A549 (cell line): Measurements from ENCODE around the gene PIGO. TPM values are rescaled to one million over a fixed set of nuclear protein-coding genes. Genes with fewer than 3 reads are reported as not detected.
A peak's percentile ranks its signal among the peaks of the same experiment; 100 is the strongest.

Source experiments
- ATAC-seq, 2 experiments: fragments of 200-7000 bp in 1 of 2; fragments of >200 bp in 1 of 2; cut with Nextera tagmentation in 1 of 2; cut with Tn5 transposase in 1 of 2; 3 replicates each; pipeline versions ENCODE4 v1.8.0 to v1.9.1; 2018 to 2020; ENCODE audit warnings: mild to moderate bottlenecking in 1 of 2, moderate library complexity in 1 of 2
- CTCF ChIA-PET: fragments of 300-600 bp; sonication (Branson Sonifier 250); formaldehyde crosslinking; extraction: SDS; loops from one replicate; lab custom pipeline; 2021; ENCODE audit warnings: antibody characterized with exemption, inconsistent platforms; lab: Yijun Ruan, JAX
- POLR2A ChIA-PET: fragments of 350-600 bp; formaldehyde crosslinking; extraction: SDS; loops from one replicate; lab custom pipeline; 2021; ENCODE audit warnings: antibody characterized with exemption, inconsistent platforms; lab: Yijun Ruan, JAX
- DNase-seq, 2 experiments: peaks; one replicate each; pipeline versions ENCODE4 v3.0.0 to v3.0.0-alpha.2; 2011 to 2016; ENCODE audit warnings: low read depth in 1 of 2, low spot score in 1 of 2
- FAIRE-seq: peaks from 2 replicates; lab custom pipeline; 2011; peaks lifted over from hg19 to GRCh38; lab: Jason Lieb, UNC
- H3K27ac ChIP-seq, 2 experiments: fragments of >200 bp; sonication (Bioruptor Twin); formaldehyde crosslinking; 3 replicates each; pipeline ENCODE4 v1.5.1; 2016 to 2017
- H3K4me1 ChIP-seq: fragments of >200 bp; sonication (Bioruptor Twin); formaldehyde crosslinking; 3 replicates; pipeline ENCODE4 v1.6.1; 2016
- H3K4me2 ChIP-seq: fragments of >200 bp; sonication (Bioruptor Twin); formaldehyde crosslinking; 3 replicates; pipeline ENCODE4 v1.6.1; 2016
- H3K4me3 ChIP-seq: fragments of >200 bp; sonication (Bioruptor Twin); formaldehyde crosslinking; 3 replicates; pipeline ENCODE4 v1.5.1; 2016
- H3K9me3 ChIP-seq: fragments of >200 bp; sonication (Bioruptor Twin); formaldehyde crosslinking; 3 replicates; pipeline ENCODE4 v1.6.1; 2016
- ATOH8 ChIP-seq: fragments of 250-450 bp; sonication (Bioruptor Pico); IDR thresholded peaks from 2 replicates; pipeline ENCODE4 v1.5.0; 2020; ENCODE audit warnings: low read depth, mild to moderate bottlenecking, moderate library complexity
- CEBPB ChIP-seq, 2 experiments: fragments of >200 bp in 1 of 2; sonication (Bioruptor Twin) in 1 of 2; formaldehyde crosslinking in 1 of 2; IDR thresholded peaks; 2 replicates each; pipeline ENCODE4 v1.6.1; 2012 to 2016
- CHD2 ChIP-seq: fragments of 150-350 bp; IDR thresholded peaks from 2 replicates; pipeline ENCODE4 v1.6.1; 2014; ENCODE audit warnings: low read length; ENCODE audit not compliant: partially characterized antibody
- EHMT2 ChIP-seq: fragments of 200-600 bp; sonication (generic); IDR thresholded peaks from 2 replicates; pipeline ENCODE4 v1.6.1; 2016; ENCODE audit warnings: antibody characterized with exemption, low read depth, mild to moderate bottlenecking, moderate library complexity
- FOSB ChIP-seq: fragments of 250-450 bp; sonication (Bioruptor Pico); IDR thresholded peaks from 2 replicates; pipeline ENCODE4 v1.5.0; 2020; ENCODE audit warnings: mild to moderate bottlenecking, moderate library complexity
- FOXS1 ChIP-seq: fragments of 250-450 bp; sonication (Bioruptor Pico); IDR thresholded peaks from 2 replicates; pipeline ENCODE4 v1.5.0; 2020; ENCODE audit warnings: mild to moderate bottlenecking, moderate library complexity
- GATA3 ChIP-seq: IDR thresholded peaks from 2 replicates; pipeline ENCODE4 v1.6.1; 2012; ENCODE audit warnings: borderline replicate concordance
- HDAC2 ChIP-seq: fragments of 200-600 bp; sonication (generic); IDR thresholded peaks from 2 replicates; pipeline ENCODE4 v1.6.1; 2016
- HMGXB4 ChIP-seq: fragments of 250-450 bp; sonication (Bioruptor Pico); IDR thresholded peaks from 2 replicates; pipeline ENCODE4 v1.5.0; 2021; ENCODE audit warnings: mild to moderate bottlenecking, moderate library complexity, borderline replicate concordance
- KDM1A ChIP-seq: fragments of 200-600 bp; sonication (generic); IDR thresholded peaks from 2 replicates; pipeline ENCODE4 v1.6.1; 2016; ENCODE audit warnings: low read depth, mild to moderate bottlenecking
- MAZ ChIP-seq: fragments of 150-350 bp; IDR thresholded peaks from 2 replicates; pipeline ENCODE4 v1.6.1; 2014; ENCODE audit warnings: antibody characterized with exemption, low read depth, low read length, borderline replicate concordance
- MYC ChIP-seq: IDR thresholded peaks from 2 replicates; pipeline ENCODE4 v1.6.1; 2012; ENCODE audit warnings: mild to moderate bottlenecking, inconsistent platforms, low read length, improper control_type of control experiment, borderline replicate concordance
- NR3C1 ChIP-seq: fragments of >200 bp; sonication (Bioruptor Twin); formaldehyde crosslinking; IDR thresholded peaks from 3 replicates; pipeline ENCODE4 v1.6.1; 2017
- POLR2AphosphoS2 ChIP-seq: conservative IDR thresholded peaks from 2 replicates; pipeline ENCODE4 v1.6.1; 2012; ENCODE audit warnings: low read length, improper control_type of control experiment, inconsistent platforms
- RCOR1 ChIP-seq: fragments of 150-350 bp; IDR thresholded peaks from 2 replicates; pipeline ENCODE4 v1.6.1; 2014; ENCODE audit warnings: antibody characterized with exemption, low read length, low read depth
- REST ChIP-seq: fragments of 200-600 bp; sonication (generic); IDR thresholded peaks from 2 replicates; pipeline ENCODE4 v1.6.1; 2016; ENCODE audit warnings: antibody characterized with exemption, mild to moderate bottlenecking, moderate library complexity
- RFX5 ChIP-seq: fragments of 450-650 bp; IDR thresholded peaks from 2 replicates; pipeline ENCODE4 v1.7.1; 2014; ENCODE audit warnings: antibody characterized with exemption, mild to moderate bottlenecking, moderate library complexity
- RNF2 ChIP-seq: fragments of 200-600 bp; sonication (generic); IDR thresholded peaks from 2 replicates; pipeline ENCODE4 v1.6.1; 2016; ENCODE audit warnings: low read depth, mild to moderate bottlenecking, antibody characterized with exemption, moderate library complexity, borderline replicate concordance
- SREBF2 ChIP-seq: fragments of 450-650 bp; IDR thresholded peaks from 2 replicates; pipeline ENCODE4 v1.6.1; 2014; ENCODE audit warnings: mild to moderate bottlenecking, moderate library complexity
- ZNF302 ChIP-seq: fragments of 250-450 bp; sonication (Bioruptor Pico); IDR thresholded peaks from 2 replicates; pipeline ENCODE4 v1.9.0; 2021; ENCODE audit warnings: inconsistent platforms, mild to moderate bottlenecking, moderate library complexity
- ZSCAN20 ChIP-seq: fragments of 250-450 bp; sonication (Bioruptor Pico); IDR thresholded peaks from 2 replicates; pipeline ENCODE4 v1.8.0; 2022; ENCODE audit warnings: mild to moderate bottlenecking, moderate library complexity
- WGBS: methylation state at CpG from one replicate; pipeline ENCODE4 v1.1.6; 2017; ENCODE audit errors: missing lambda C conversion rate; 5-methylcytosine and 5-hydroxymethylcytosine counted together
- polyA plus RNA-seq, 4 experiments: library from polyadenylated mRNA; depleted of rRNA in 3 of 4; stranded (reverse); fragments of >200 nt; fragmentation: RNase III in 1 of 4; extraction: RNeasy Plus Mini Kit Qiagen cat#74134 plus additional on column Dnase treatment in 1 of 4; gene quantifications; 2 replicates in 3 of 4; 3 replicates in 1 of 4; pipeline ENCODE4 v1.2.3, GENCODE V29; 2011 to 2017
- TF ChIP-seq, protein P1 (sequence below): fragments of >200 bp; sonication (Bioruptor Twin); formaldehyde crosslinking; IDR thresholded peaks from 2 replicates; pipeline ENCODE4 v1.6.1; 2016

Gene PIGO
- polyA plus RNA-seq, 2 of the 4 experiments (the other 2 are of a cell fraction) = 47.0 to 50.4 TPM

GRCh38 chr9:35104586-35104985, 8.2 kb upstream of the PIGO start:
- FAIRE-seq (no peak), DNase-seq (no peak), ATAC-seq (no peak)
- ChIA-PET CTCF (interaction anchor here (2.0 to 15.8 kb wide), 4 partner anchors 9 to 25 kb away, joined by 6 to 110 read pairs (median 10); partner anchors contain the start of genes ATOSB, FANCG and PIGO), POLR2A (no interaction called here)
- no peak overlapping the region for H3K4me2 ChIP-seq
- H3K27ac ChIP-seq = no peak overlapping the region
- no peaks in the 10 kb centered on the region for H3K9me3 ChIP-seq
- WGBS = 83% methylated on average over 4 of the region's 4 CpGs
- TF ChIP-seq SREBF2 (no peak), POLR2AphosphoS2 (no peak), ATOH8 (CRISPR knock-in tag) (no peak), CEBPB (IDR thresholded peaks at IDR 0.05) (no peak), ZSCAN20 (CRISPR knock-in tag) (no peak), RCOR1 (no peak), RFX5 (no peak), NR3C1 (no peak), MYC (no peak), MAZ (no peak), HDAC2 (no peak), RNF2 (no peak), CHD2 (no peak), REST (no peak), FOXS1 (CRISPR knock-in tag) (no peak), ZNF302 (no peak), HMGXB4 (CRISPR knock-in tag) (no peak), GATA3 (no peak), KDM1A (no peak)
- TF ChIP-seq, protein P1, sequence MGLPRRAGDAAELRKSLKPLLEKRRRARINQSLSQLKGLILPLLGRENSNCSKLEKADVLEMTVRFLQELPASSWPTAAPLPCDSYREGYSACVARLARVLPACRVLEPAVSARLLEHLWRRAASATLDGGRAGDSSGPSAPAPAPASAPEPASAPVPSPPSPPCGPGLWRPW = no peak
- no peak overlapping the region for H3K4me3 ChIP-seq
- H3K4me1 ChIP-seq = peaks cover 17% of the 10 kb centered on the region

DNA sequence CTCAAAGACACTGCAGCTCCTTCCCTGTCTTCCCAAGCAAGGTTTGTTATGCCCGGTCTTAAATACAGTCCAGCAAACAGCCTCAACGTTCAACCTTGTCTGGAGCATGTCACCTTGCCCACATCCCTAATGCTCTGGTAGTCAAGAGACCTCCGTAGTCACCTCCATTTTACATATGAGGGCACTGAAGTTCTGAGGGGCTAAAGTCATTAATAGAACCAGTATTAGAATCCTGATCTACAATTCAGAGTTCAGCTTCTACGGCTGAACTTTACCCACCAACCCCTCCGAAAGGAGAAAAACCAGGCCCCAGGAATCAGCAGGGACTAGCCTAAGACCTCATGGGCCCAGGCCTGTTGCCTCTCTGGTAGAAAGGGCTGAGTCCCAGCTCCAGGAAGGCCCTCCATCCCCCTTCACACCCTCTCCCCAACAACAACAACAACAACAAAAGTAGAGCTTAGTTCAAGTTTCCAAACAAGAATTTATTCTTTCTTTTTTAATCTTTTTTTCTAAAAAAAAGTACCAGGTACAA, 7.3 kb upstream of the PIGO start:
- H3K27ac ChIP-seq = peak overlapping the region; percentile 88 to 91
- POLR2A ChIA-PET = interaction anchor here (0.6 to 2.3 kb wide), 9 partner anchors 8 to 416 kb away, joined by 3 to 28 read pairs (median 11); partner anchors contain the start of genes ATOSB, DNAJB5, FANCG and VCP
- TF ChIP-seq EHMT2 = no peak
- 0 out of 2 replicates have a peak, but pooled peaks have one; percentile 8 for TF ChIP-seq FOSB (CRISPR knock-in tag)
- no peak for TF ChIP-seq NR3C1
- TF ChIP-seq, all 56 proteins: peak for 1
- ATAC-seq (no peak), FAIRE-seq (no peak), DNase-seq (no peak)
- peak overlapping the region; percentile 88 for H3K4me2 ChIP-seq
- H3K4me1 ChIP-seq = peaks cover 14% of the 10 kb centered on the region
- H3K4me3 ChIP-seq = peak overlapping the region; percentile 70
- no peaks in the 10 kb centered on the region for H3K9me3 ChIP-seq
- WGBS = 64% methylated on average over 5 of the region's 5 CpGs
- CTCF ChIA-PET = interaction anchor here (1.1 to 5.0 kb wide), 11 partner anchors 9 to 450 kb away, joined by 3 to 23 read pairs (median 6); partner anchors contain the start of genes ATOSB, FANCG and RUSC2
